ENCODE results near the gene CABP4. TPM values are rescaled to one million over a fixed set of nuclear protein-coding genes. Genes with fewer than 3 reads are reported as not detected.

Gene CABP4
- total and polyA plus RNA-seq, 10 of the 15 experiments (the other 5 are each of a cell fraction or from before 2014, with no cell fraction given), result 0.04 to 0.41 (median 0.14) TPM; not detected in 2

DNA sequence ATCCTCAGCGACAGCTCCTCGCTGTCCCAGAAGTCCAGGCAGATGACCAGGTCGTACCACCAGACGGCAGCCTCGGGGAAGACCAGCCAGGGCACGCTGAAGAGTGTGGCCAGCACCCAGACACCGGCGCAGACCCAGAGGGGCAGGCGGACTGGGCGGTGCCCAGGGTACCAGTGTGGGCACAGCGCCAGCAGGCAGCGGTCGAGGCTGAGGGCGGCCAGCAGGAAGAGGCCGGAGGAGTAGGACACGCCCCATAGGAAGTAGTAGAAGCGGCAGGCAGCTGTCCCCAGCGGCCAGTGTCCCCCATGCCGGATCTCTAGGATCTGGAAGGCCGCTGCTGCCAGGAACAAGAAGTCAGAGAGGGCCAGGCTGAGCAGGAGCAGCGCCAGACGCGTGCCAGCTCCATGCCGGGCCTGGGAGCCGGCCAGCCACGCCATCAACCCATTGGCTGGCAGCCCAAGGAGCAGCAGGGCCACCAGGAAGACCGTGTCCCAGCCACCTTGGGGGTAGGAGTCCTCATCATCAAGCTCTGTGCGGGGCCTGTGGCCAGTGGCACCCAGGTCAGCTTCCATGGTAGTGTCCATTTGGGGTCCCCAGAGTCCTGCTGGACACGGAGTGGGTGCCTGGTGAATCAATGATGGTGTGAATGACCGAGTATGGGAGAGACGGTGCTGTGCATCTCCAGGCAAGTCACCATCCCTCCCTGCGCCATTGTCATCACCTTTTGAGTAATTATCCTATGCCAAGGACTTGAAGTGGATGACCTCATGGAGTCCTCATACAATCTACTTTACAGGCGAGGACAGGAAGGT lies 2.8 kb upstream of the CABP4 start, which contains the start of gene GPR152:
TSS of gene GPR152 (minus strand) at position 589 of the 812 bp plus-strand sequence. CDS start at position 584, 5 bp downstream.
- Histone ChIP-seq H3K4me3 (no peak within 1 kb of the TSS), H4K20me1 (ENCODE audit: control insufficient read depth, insufficient read depth) (no peaks in the 10 kb centered on the region), H3K9ac (ENCODE audit: control insufficient read depth, insufficient read depth, low read length) (no peak within 1 kb of the TSS), H3K4me1 (ENCODE audit: control insufficient read depth, insufficient read depth, low read length) (peaks cover 2% of the 10 kb centered on the region), H3K27me3 (replicated peaks in 1 of 2; ENCODE audit: control insufficient read depth in 2 of 2, insufficient read depth in 2 of 2, low read length in 1 of 2) (no peaks in the 10 kb centered on the region), H3K79me2 (ENCODE audit: control insufficient read depth, insufficient read depth, low read length) (no peaks in the 10 kb centered on the region), H2AFZ (ENCODE audit: control insufficient read depth, low read depth, low read length) (no peak within 1 kb of the TSS), H3K4me2 (ENCODE audit: control insufficient read depth, insufficient read depth) (no peak within 1 kb of the TSS), H3K27ac (ENCODE audit: control insufficient read depth, insufficient read depth) (no peak within 1 kb of the TSS), H3K36me3 (ENCODE audit: control insufficient read depth in 2 of 2, insufficient read depth in 2 of 2, low read length in 1 of 2) (no peaks in the 10 kb centered on the region), H3K9me3 (replicated peaks; ENCODE audit: control insufficient read depth, insufficient read depth, low read length) (no peaks in the 10 kb centered on the region)
- RAD21 ChIA-PET (ENCODE audit: unreplicated experiment), result no interaction called here
- no TSS peak for BruUV-seq (replicated peaks)
- intact Hi-C loops (cut with micrococcal nuclease; ENCODE audit: unreplicated experiment) (no loop called here), in situ Hi-C loops (cut with MboI) (no loop called here)
- DNase-seq (ENCODE audit: low read depth, low spot score) (no peak), ATAC-seq (no peak), FAIRE-seq (no peak)
- POLR2A ChIA-PET, result interaction anchor here (1.6 kb wide), 1 partner anchor 8 kb away, joined by 6 read pairs; no protein-coding TSS in a partner anchor
- no peak for TF ChIP-seq JUND (IDR thresholded peaks at IDR 0.05; ENCODE audit: low read depth, low read length)
- SMC1A ChIA-PET (ENCODE audit: uncharacterized antibody, unreplicated experiment), result interaction anchor here (1.2 kb wide), 1 partner anchor 55 kb away, joined by 4 read pairs; no protein-coding TSS in a partner anchor
- CTCF ChIA-PET, result no interaction called here
- 74% methylated on average over 33 of the region's 33 CpGs for WGBS (ENCODE audit: insufficient coverage, insufficient replicate concordance, low lambda C conversion rate, missing lambda C conversion rate)

DNA sequence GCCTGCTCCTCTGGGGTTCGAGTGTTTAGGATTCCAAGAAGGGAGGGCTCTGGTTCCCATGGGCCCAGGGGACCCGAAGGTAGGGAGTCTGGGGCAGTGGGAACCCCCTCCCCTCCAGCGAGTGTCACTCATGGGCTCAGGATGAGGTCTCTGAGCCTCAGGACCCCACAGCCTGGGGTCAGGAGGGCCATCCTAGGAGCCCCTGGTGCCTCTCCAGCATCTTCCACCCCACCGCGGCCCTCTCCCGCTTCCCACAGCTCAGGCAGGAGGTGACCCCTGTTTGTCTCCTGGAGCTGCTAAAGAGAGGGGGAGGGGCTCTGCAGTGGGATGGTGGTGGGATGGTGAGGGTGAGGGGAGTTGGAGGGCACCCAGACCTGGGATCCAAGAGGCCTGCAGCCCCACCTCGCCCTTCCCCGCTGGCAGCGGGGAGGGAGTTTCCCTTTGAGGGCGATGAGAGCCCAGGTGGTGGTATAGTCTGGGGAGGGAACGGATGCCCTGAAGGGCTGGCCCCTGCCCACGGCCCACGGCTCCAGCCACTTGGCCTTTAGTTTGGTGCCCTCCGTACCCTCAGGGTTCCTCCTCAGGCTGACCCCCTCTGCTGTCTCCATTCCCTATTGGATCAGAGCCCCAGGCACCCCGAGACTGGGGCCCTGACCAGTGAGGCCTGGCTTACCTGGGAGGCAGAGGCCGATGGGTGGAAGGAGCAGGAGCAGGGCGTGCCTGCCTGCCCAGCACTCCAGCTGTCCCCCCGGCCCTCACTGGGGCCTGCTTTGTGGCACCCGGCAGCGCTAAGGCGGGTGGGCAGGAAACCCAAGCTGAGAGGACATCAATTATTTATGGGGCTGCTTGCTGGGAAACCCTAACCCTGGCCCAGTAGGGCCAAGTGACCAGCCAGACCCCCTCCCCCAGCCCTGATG lies 1.1 kb upstream of the CABP4 start:
- ATAC-seq (no peak), DNase-seq (ENCODE audit: low read depth, low spot score) (no peak), FAIRE-seq (no peak)
- TF ChIP-seq CEBPB (IDR thresholded peaks at IDR 0.05; ENCODE audit: borderline replicate concordance in 1 of 2, low read depth in 2 of 2, low read length in 2 of 2) (no peak), NBN (IDR thresholded peaks at IDR 0.05) (no peak), POLR2A (IDR thresholded peaks at IDR 0.05; ENCODE audit: low read depth, low read length) (0 out of 2 replicates have a peak, but pooled peaks have one; percentile 6)
- Histone ChIP-seq H3K9ac (ENCODE audit: control insufficient read depth, insufficient read depth, low read length) (no peak overlapping the region), H3K4me2 (ENCODE audit: control insufficient read depth, insufficient read depth) (no peak overlapping the region), H3K4me3 (no peak overlapping the region), H4K20me1 (ENCODE audit: control insufficient read depth, insufficient read depth) (no peaks in the 10 kb centered on the region), H3K9me3 (replicated peaks; ENCODE audit: control insufficient read depth, insufficient read depth, low read length) (no peaks in the 10 kb centered on the region), H3K27ac (ENCODE audit: control insufficient read depth, insufficient read depth) (no peak overlapping the region), H3K4me1 (ENCODE audit: control insufficient read depth, insufficient read depth, low read length) (peaks cover 6% of the 10 kb centered on the region), H3K36me3 (ENCODE audit: control insufficient read depth in 2 of 2, insufficient read depth in 2 of 2, low read length in 1 of 2) (no peaks in the 10 kb centered on the region), H3K27me3 (replicated peaks in 1 of 2; ENCODE audit: control insufficient read depth in 2 of 2, insufficient read depth in 2 of 2, low read length in 1 of 2) (no peaks in the 10 kb centered on the region), H3K79me2 (ENCODE audit: control insufficient read depth, insufficient read depth, low read length) (no peaks in the 10 kb centered on the region), H2AFZ (ENCODE audit: control insufficient read depth, low read depth, low read length) (no peak overlapping the region)
- ChIA-PET CTCF (no interaction called here), RAD21 (ENCODE audit: unreplicated experiment) (no interaction called here), POLR2A (no interaction called here), SMC1A (ENCODE audit: uncharacterized antibody, unreplicated experiment) (no interaction called here)
- in situ Hi-C loops (cut with MboI) (no loop called here), intact Hi-C loops (cut with micrococcal nuclease; ENCODE audit: unreplicated experiment) (no loop called here)
- BruUV-seq (replicated peaks), result no TSS peak
- WGBS (ENCODE audit: insufficient coverage, insufficient replicate concordance, low lambda C conversion rate, missing lambda C conversion rate), result 65% methylated on average over 21 of the region's 21 CpGs

Data from GM12878 (cell line).